ENCODE results near the gene NUP107.

DNA sequence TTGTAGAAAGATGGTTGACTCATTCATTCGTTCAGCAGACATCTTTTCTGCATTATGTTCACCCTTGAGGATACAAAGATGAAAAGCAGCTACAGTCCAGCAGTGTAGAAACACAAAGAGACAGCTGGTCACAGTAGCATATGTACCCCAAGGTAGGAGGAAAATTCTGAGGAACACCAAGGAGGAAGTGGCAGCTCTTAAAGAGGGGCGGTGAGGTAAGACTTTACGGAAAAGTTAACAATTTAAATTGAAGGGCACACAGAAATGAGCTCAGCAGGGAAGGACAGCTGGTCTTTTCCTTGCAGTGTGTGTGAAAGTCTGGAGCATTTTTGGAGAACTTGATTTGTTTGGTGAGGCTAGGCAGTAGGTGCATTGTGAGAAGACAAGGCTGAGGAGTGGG is 62.7 kb downstream of the NUP107 start:
- TF ChIP-seq CTCF (IDR thresholded peaks at IDR 0.05) (no peak), POLR2A (IDR thresholded peaks at IDR 0.05) (no peak)

Data from testis (tissue), 2 donors.